WTC11 (cell line): ENCODE measurements around the gene NNMT. TPM values are rescaled to one million over a fixed set of nuclear protein-coding genes. Genes with fewer than 3 reads are reported as not detected.

Experiments used
- ATAC-seq: fragments of 200-7000 bp; cut with Tn5 transposase; 2 replicates; pipeline ENCODE4 v1.10.0; 2021; ENCODE audit warnings: mild to moderate bottlenecking, moderate library complexity
- CTCF ChIA-PET: fragments of 300-600 bp; sonication (Branson Sonifier 250); formaldehyde crosslinking; loops from one replicate; lab custom pipeline; 2021; ENCODE audit warnings: antibody characterized with exemption; lab: Charles Lee
- POLR2A ChIA-PET: fragments of 350-600 bp; sonication (Branson Sonifier 250); formaldehyde crosslinking; loops from one replicate; lab custom pipeline; 2021; ENCODE audit warnings: antibody characterized with exemption; lab: Charles Lee
- DNase-seq: peaks from one replicate; pipeline ENCODE4 v3.0.0; 2021; ENCODE audit warnings: low spot score
- H3K27ac Mint-ChIP-seq: 2 replicates; pipeline ENCODE4 v1.8.0; 2021; ENCODE audit warnings: mixed read lengths
- H3K27me3 Mint-ChIP-seq: 2 replicates; pipeline ENCODE4 v1.8.0; 2021; ENCODE audit warnings: low read depth, mild to moderate bottlenecking, moderate library complexity, mixed read lengths
- H3K36me3 Mint-ChIP-seq: 2 replicates; pipeline ENCODE4 v1.8.0; 2021; ENCODE audit warnings: mixed read lengths
- H3K4me1 Mint-ChIP-seq: 2 replicates; pipeline ENCODE4 v1.8.0; 2022; ENCODE audit warnings: mixed read lengths
- H3K4me3 Mint-ChIP-seq: 2 replicates; pipeline ENCODE4 v1.8.0; 2021; ENCODE audit warnings: mild to moderate bottlenecking, moderate library complexity, mixed read lengths
- H3K9me3 Mint-ChIP-seq: 2 replicates; pipeline ENCODE4 v1.8.0; 2021; ENCODE audit warnings: mixed read lengths
- ATF1 ChIP-seq: sonication (generic); formaldehyde crosslinking; IDR thresholded peaks from 2 replicates; pipeline ENCODE4 v1.8.1; 2023; ENCODE audit warnings: mild to moderate bottlenecking, moderate library complexity, missing genetic modification reagents
- CBFB ChIP-seq: sonication (generic); formaldehyde crosslinking; IDR thresholded peaks from 2 replicates; pipeline ENCODE4 v1.8.1; 2022; ENCODE audit warnings: mild to moderate bottlenecking, low read depth, missing genetic modification reagents
- CDX4 ChIP-seq: fragments of 250-450 bp; sonication (Bioruptor Pico); IDR thresholded peaks from 2 replicates; pipeline ENCODE4 v1.9.0; 2021; ENCODE audit warnings: moderate library complexity, mild to moderate bottlenecking, inconsistent platforms, borderline replicate concordance
- E2F1 ChIP-seq: sonication (generic); formaldehyde crosslinking; IDR thresholded peaks from 2 replicates; pipeline ENCODE4 v1.8.0; 2022; ENCODE audit warnings: mild to moderate bottlenecking, missing genetic modification reagents
- FOXJ3 ChIP-seq: sonication (generic); formaldehyde crosslinking; IDR thresholded peaks from 2 replicates; pipeline ENCODE4 v1.9.0; 2021; ENCODE audit warnings: missing genetic modification reagents, mild to moderate bottlenecking, borderline replicate concordance
- JAZF1 ChIP-seq: fragments of 250-450 bp; sonication (Bioruptor Pico); IDR thresholded peaks from 2 replicates; pipeline ENCODE4 v1.9.0; 2021; ENCODE audit warnings: moderate library complexity, mild to moderate bottlenecking, inconsistent platforms
- JUN ChIP-seq: sonication (generic); formaldehyde crosslinking; IDR thresholded peaks from 2 replicates; pipeline ENCODE4 v1.8.0; 2023; ENCODE audit warnings: mild to moderate bottlenecking, missing genetic modification reagents
- MAX ChIP-seq: sonication (generic); formaldehyde crosslinking; IDR thresholded peaks from 2 replicates; pipeline ENCODE4 v1.8.0; 2022; ENCODE audit warnings: mild to moderate bottlenecking, missing genetic modification reagents
- TEAD4 ChIP-seq: sonication (generic); formaldehyde crosslinking; IDR thresholded peaks from 2 replicates; pipeline ENCODE4 v1.8.0; 2022; ENCODE audit warnings: mild to moderate bottlenecking, missing genetic modification reagents
- ZBTB43 ChIP-seq: sonication (generic); formaldehyde crosslinking; IDR thresholded peaks from 2 replicates; pipeline ENCODE4 v1.8.1; 2023; ENCODE audit warnings: mild to moderate bottlenecking, missing genetic modification reagents
- ZNF317 ChIP-seq: sonication (generic); formaldehyde crosslinking; IDR thresholded peaks from 2 replicates; pipeline ENCODE4 v1.8.1; 2023; ENCODE audit warnings: low read depth, mild to moderate bottlenecking, moderate library complexity, missing genetic modification reagents, borderline replicate concordance
- ZNF423 ChIP-seq: fragments of 250-450 bp; sonication (Bioruptor Pico); IDR thresholded peaks from 2 replicates; pipeline ENCODE4 v2.1.2; 2022; ENCODE audit warnings: mild to moderate bottlenecking, moderate library complexity
- ZNF532 ChIP-seq: fragments of 250-450 bp; sonication (Bioruptor Pico); IDR thresholded peaks from 2 replicates; pipeline ENCODE4 v1.9.0; 2021; ENCODE audit warnings: mild to moderate bottlenecking, borderline replicate concordance
- total RNA-seq: library from RNA; stranded (reverse); gene quantifications from 3 replicates; pipeline ENCODE4 v1.2.3, GENCODE V29; 2021
- TF ChIP-seq, protein P1 (sequence below): sonication (generic); formaldehyde crosslinking; IDR thresholded peaks from 2 replicates; pipeline ENCODE4 v1.8.1; 2022; ENCODE audit warnings: missing genetic modification reagents, borderline replicate concordance

The NNMT gene
- total RNA-seq, 1 experiment from 2014 or later, result 0.50 TPM

GRCh38 chr11:114321621-114322257, 25.5 kb downstream of the NNMT start (continued):
- TF ChIP-seq ZNF532 (CRISPR knock-in tag) (no peak), ATF1 (CRISPR knock-in tag) (no peak), E2F1 (no peak), ZNF423 (CRISPR knock-in tag) (no peak), JAZF1 (no peak)
- TF ChIP-seq, protein P1, sequence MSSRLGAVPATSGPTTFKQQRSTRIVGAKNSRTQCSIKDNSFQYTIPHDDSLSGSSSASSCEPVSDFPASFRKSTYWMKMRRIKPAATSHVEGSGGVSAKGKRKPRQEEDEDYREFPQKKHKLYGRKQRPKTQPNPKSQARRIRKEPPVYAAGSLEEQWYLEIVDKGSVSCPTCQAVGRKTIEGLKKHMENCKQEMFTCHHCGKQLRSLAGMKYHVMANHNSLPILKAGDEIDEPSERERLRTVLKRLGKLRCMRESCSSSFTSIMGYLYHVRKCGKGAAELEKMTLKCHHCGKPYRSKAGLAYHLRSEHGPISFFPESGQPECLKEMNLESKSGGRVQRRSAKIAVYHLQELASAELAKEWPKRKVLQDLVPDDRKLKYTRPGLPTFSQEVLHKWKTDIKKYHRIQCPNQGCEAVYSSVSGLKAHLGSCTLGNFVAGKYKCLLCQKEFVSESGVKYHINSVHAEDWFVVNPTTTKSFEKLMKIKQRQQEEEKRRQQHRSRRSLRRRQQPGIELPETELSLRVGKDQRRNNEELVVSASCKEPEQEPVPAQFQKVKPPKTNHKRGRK (CRISPR knock-in tag), result no peak
- TF ChIP-seq, all 79 proteins: peak for 0

GRCh38 chr11:114322934-114323333, 26.7 kb downstream of the NNMT start:
- no peak for DNase-seq
- CTCF ChIA-PET, result no interaction called here
- Mint-ChIP-seq H3K36me3 (peaks cover 6% of the 10 kb centered on the region; the same call in 1 of the 2 replicates), H3K27ac (no peak overlapping the region), H3K27me3 (no peaks in the 10 kb centered on the region; the same call in 1 of the 2 replicates), H3K4me3 (no peak overlapping the region), H3K9me3 (peaks cover 18% of the 10 kb centered on the region), H3K4me1 (peaks cover 49% of the 10 kb centered on the region)
- no peak for ATAC-seq
- TF ChIP-seq TEAD4 (CRISPR knock-in tag) (no peak), CDX4 (CRISPR knock-in tag) (no peak), MAX (CRISPR knock-in tag) (no peak), ZBTB43 (CRISPR knock-in tag) (no peak), ZNF317 (CRISPR knock-in tag) (no peak), CBFB (CRISPR knock-in tag) (no peak), JUN (CRISPR knock-in tag) (no peak), FOXJ3 (CRISPR knock-in tag) (no peak)
- TF ChIP-seq, protein P1 (CRISPR knock-in tag), result no peak
- POLR2A ChIA-PET, result no interaction called here
